Osteocyte (in vitro differentiated cells): ENCODE measurements around the gene ITPRIPL2. TPM values are rescaled to one million over a fixed set of nuclear protein-coding genes. Genes with fewer than 3 reads are reported as not detected.

Experiments used
- DNase-seq: peaks from one replicate; pipeline ENCODE4 v3.0.0; 2021; ENCODE audit warnings: mixed read lengths; ENCODE audit not compliant: unreplicated experiment; ENCODE audit errors: extremely low spot score
- H3K27ac Mint-ChIP-seq: one replicate; pipeline ENCODE4 v1.8.0; 2021; ENCODE audit warnings: mild to moderate bottlenecking, mixed read lengths; ENCODE audit not compliant: unreplicated experiment
- H3K27me3 Mint-ChIP-seq: one replicate; pipeline ENCODE4 v1.8.0; 2021; ENCODE audit warnings: mixed read lengths; ENCODE audit not compliant: unreplicated experiment
- H3K36me3 Mint-ChIP-seq: one replicate; pipeline ENCODE4 v1.8.0; 2021; ENCODE audit warnings: mixed read lengths; ENCODE audit not compliant: unreplicated experiment
- H3K4me1 Mint-ChIP-seq: one replicate; pipeline ENCODE4 v1.8.0; 2021; ENCODE audit warnings: mixed read lengths; ENCODE audit not compliant: unreplicated experiment
- H3K4me3 Mint-ChIP-seq: one replicate; pipeline ENCODE4 v1.8.0; 2021; ENCODE audit warnings: mild to moderate bottlenecking, moderate library complexity, mixed read lengths; ENCODE audit not compliant: unreplicated experiment
- H3K9me3 Mint-ChIP-seq: one replicate; pipeline ENCODE4 v1.8.0; 2021; ENCODE audit warnings: mixed read lengths; ENCODE audit not compliant: unreplicated experiment
- total RNA-seq: library from RNA; stranded (reverse); gene quantifications from 2 replicates; pipeline ENCODE4 v1.2.1, GENCODE V29; 2021
- TF ChIP-seq, protein P1 (sequence below): fragments of 200-600 bp; sonication (generic); IDR thresholded peaks from 2 replicates; pipeline ENCODE4 v1.5.0; 2021; ENCODE audit warnings: antibody characterized with exemption, mild to moderate bottlenecking, moderate library complexity

The ITPRIPL2 gene
- total RNA-seq, 1 donor from 2014 or later, result 56.1 TPM

DNA sequence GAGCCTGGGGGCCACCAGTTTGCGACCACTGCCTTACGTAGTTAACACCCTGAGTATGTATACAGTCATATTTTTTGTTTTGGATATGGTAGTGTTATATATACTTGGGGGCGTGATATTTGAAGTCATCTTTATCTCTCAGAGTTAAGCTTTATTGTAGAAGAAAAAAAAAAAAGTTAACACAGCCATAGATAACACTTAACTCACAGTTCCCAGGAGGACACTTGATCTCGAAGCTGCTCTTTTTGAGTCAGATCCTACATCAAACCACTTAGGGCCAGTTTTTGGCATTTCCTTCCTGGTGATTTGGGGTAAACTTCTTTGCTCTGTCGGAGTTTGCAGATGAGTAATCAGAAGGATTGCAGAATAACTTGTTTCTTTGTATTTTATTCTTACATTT lies 5.8 kb downstream of the ITPRIPL2 start:
- peaks cover 16% of the 10 kb centered on the region for H3K36me3 Mint-ChIP-seq
- H3K27ac Mint-ChIP-seq, result peak overlapping the region; percentile 99
- H3K4me3 Mint-ChIP-seq, result peak overlapping the region; percentile 85
- peaks cover 59% of the 10 kb centered on the region for H3K4me1 Mint-ChIP-seq
- TF ChIP-seq, protein P1, sequence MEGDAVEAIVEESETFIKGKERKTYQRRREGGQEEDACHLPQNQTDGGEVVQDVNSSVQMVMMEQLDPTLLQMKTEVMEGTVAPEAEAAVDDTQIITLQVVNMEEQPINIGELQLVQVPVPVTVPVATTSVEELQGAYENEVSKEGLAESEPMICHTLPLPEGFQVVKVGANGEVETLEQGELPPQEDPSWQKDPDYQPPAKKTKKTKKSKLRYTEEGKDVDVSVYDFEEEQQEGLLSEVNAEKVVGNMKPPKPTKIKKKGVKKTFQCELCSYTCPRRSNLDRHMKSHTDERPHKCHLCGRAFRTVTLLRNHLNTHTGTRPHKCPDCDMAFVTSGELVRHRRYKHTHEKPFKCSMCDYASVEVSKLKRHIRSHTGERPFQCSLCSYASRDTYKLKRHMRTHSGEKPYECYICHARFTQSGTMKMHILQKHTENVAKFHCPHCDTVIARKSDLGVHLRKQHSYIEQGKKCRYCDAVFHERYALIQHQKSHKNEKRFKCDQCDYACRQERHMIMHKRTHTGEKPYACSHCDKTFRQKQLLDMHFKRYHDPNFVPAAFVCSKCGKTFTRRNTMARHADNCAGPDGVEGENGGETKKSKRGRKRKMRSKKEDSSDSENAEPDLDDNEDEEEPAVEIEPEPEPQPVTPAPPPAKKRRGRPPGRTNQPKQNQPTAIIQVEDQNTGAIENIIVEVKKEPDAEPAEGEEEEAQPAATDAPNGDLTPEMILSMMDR, result no peak
- DNase-seq, result no peak
- H3K27me3 Mint-ChIP-seq, result no peaks in the 10 kb centered on the region
- H3K9me3 Mint-ChIP-seq, result no peaks in the 10 kb centered on the region

DNA sequence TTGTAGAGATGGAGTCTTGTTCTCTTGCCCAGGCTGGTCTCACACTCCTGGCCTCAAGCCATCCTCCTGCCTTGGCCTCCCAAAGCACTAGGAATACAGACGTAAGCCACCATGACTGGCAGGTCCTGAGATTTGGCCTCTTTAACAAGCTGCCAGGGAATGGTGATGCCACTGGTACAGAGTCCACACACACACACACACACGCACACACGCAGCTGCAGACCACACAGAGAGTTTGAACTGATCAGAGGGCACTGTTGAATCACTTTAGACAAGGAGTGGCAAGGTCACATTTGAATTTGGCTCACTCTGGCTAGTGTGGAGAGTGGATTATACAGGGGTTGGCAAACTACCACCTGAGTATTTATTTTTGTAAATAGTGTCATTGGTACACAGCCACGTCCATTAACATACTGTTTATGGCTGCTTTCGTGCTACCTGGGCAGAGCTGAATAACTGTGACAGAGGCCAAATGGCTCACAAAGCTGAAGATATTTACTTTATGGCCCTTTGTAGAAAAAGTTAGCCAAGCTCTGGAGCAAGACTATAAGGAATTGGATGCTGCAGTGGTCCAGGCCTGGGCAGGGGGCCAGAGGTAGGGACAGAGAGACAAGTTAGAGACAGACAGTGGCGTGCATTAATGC lies 9.9 kb downstream of the ITPRIPL2 start:
- no peak for DNase-seq
- TF ChIP-seq, protein P1, result no peak
- H3K4me3 Mint-ChIP-seq, result no peak overlapping the region
- no peaks in the 10 kb centered on the region for H3K9me3 Mint-ChIP-seq
- peaks cover 26% of the 10 kb centered on the region for H3K4me1 Mint-ChIP-seq
- H3K27ac Mint-ChIP-seq, result no peak overlapping the region
- H3K36me3 Mint-ChIP-seq, result peaks cover 12% of the 10 kb centered on the region
- H3K27me3 Mint-ChIP-seq, result no peaks in the 10 kb centered on the region

DNA sequence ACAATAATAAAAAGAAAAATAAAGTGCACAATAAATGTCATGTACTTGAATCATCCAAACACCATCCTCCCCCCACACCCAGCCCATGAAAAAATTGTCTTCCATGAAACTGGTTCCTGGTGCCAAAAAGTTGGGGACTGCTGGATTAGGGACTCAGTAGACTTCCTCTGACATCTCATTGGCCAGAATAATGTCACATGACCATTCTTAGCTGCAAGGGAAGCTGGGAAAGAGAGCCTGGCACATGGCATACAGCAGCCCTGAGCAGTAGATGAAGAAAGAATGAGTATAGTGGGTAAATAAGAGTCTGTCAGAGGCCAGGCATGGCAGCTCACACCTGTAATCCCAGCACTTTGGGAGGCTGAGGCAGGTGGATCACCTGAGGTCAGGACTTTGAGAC lies 12.5 kb downstream of the ITPRIPL2 start:
- DNase-seq, result no peak
- Mint-ChIP-seq H3K27ac (no peak overlapping the region), H3K9me3 (no peaks in the 10 kb centered on the region), H3K27me3 (no peaks in the 10 kb centered on the region), H3K36me3 (peaks cover 9% of the 10 kb centered on the region), H3K4me1 (peaks cover 23% of the 10 kb centered on the region), H3K4me3 (no peak overlapping the region)
- TF ChIP-seq, protein P1, result no peak

DNA sequence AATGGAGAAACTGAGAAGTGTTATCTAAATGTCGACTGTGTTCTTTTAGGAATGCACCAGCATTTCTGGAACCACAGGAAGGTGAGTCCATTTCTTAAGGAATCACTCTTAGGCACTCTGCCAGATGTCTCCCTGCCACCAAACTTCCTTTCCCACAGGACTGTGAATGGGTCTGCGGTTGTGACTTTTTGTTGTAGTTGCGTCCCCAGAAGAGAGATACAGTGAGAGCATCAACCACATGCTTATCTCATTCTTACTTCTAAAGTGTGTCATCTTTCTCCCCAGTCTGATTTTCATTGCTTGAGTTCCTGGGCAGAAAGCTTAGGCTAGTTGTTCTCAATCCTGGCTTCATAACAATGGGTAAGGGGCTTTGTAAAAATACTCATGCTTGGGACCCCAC lies 13.4 kb downstream of the ITPRIPL2 start:
- H3K9me3 Mint-ChIP-seq, result no peaks in the 10 kb centered on the region
- H3K27ac Mint-ChIP-seq, result no peak overlapping the region
- peaks cover 9% of the 10 kb centered on the region for H3K36me3 Mint-ChIP-seq
- DNase-seq, result no peak
- H3K4me3 Mint-ChIP-seq, result no peak overlapping the region
- TF ChIP-seq, protein P1, result no peak
- H3K4me1 Mint-ChIP-seq, result peaks cover 25% of the 10 kb centered on the region
- no peaks in the 10 kb centered on the region for H3K27me3 Mint-ChIP-seq

DNA sequence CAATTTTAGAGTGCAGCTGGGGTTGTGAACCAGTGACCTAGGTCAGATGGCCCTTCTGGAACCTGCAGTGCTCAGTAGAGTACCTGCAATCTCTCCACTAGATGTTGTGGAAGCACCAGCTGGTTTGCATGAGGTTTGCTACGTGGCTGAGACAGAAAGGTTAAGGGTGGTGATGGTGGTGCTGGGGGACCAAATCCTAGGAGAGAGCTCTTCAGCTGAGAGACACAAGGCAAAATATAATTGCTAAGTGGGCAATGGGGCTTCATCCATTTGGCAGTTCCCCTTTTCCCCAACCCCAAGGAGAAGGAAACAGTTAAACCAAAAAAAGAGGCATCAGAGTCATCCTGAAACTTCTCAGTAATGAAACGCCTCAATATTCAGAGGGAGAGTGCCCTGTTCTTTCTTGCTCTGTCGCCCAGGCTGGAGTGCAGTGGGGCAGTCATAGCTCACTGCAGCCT lies 13.9 kb downstream of the ITPRIPL2 start:
- no peak overlapping the region for H3K4me3 Mint-ChIP-seq
- H3K36me3 Mint-ChIP-seq, result peaks cover 5% of the 10 kb centered on the region
- peaks cover 25% of the 10 kb centered on the region for H3K4me1 Mint-ChIP-seq
- TF ChIP-seq, protein P1, result no peak
- H3K27ac Mint-ChIP-seq, result no peak overlapping the region
- no peaks in the 10 kb centered on the region for H3K9me3 Mint-ChIP-seq
- no peaks in the 10 kb centered on the region for H3K27me3 Mint-ChIP-seq
- no peak for DNase-seq
